ENCODE data around the gene FAM209B.

DNA sequence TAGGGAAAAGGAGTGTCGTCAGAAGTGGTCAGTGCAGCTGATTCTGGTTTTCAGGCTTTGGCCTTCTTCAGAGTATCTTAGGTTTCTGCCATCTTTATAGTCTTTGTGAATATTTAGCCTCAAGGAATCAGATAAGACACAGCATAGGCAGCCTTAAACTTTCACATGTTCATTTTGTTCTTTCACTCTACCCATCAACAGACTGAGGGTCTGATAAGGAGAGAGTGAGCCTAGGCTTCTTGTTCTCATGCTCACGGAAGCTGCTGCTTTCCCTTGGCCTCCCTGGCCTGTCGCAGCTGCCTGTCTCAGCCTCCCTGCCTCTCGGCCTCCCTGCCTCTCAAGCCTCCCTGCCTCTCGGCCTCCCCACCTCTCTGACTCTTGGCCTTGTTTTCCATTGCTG lies 44.5 kb upstream of the FAM209B start:
- TF ChIP-seq, protein P1, sequence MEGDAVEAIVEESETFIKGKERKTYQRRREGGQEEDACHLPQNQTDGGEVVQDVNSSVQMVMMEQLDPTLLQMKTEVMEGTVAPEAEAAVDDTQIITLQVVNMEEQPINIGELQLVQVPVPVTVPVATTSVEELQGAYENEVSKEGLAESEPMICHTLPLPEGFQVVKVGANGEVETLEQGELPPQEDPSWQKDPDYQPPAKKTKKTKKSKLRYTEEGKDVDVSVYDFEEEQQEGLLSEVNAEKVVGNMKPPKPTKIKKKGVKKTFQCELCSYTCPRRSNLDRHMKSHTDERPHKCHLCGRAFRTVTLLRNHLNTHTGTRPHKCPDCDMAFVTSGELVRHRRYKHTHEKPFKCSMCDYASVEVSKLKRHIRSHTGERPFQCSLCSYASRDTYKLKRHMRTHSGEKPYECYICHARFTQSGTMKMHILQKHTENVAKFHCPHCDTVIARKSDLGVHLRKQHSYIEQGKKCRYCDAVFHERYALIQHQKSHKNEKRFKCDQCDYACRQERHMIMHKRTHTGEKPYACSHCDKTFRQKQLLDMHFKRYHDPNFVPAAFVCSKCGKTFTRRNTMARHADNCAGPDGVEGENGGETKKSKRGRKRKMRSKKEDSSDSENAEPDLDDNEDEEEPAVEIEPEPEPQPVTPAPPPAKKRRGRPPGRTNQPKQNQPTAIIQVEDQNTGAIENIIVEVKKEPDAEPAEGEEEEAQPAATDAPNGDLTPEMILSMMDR (IDR thresholded peaks at IDR 0.05) = no peak
- TF ChIP-seq POLR2A (IDR thresholded peaks at IDR 0.05) = no peak
